WTC11 (cell line): ENCODE measurements around the gene SHISA6. TPM values are rescaled to one million over a fixed set of nuclear protein-coding genes. Genes with fewer than 3 reads are reported as not detected.

Experiments used
- ATAC-seq: fragments of 200-7000 bp; cut with Tn5 transposase; 2 replicates; pipeline ENCODE4 v1.10.0; 2021; ENCODE audit warnings: mild to moderate bottlenecking, moderate library complexity
- CTCF ChIA-PET: fragments of 300-600 bp; sonication (Branson Sonifier 250); formaldehyde crosslinking; loops from one replicate; lab custom pipeline; 2021; ENCODE audit warnings: antibody characterized with exemption; lab: Charles Lee
- POLR2A ChIA-PET: fragments of 350-600 bp; sonication (Branson Sonifier 250); formaldehyde crosslinking; loops from one replicate; lab custom pipeline; 2021; ENCODE audit warnings: antibody characterized with exemption; lab: Charles Lee
- DNase-seq: peaks from one replicate; pipeline ENCODE4 v3.0.0; 2021; ENCODE audit warnings: low spot score
- H3K27ac Mint-ChIP-seq: 2 replicates; pipeline ENCODE4 v1.8.0; 2021; ENCODE audit warnings: mixed read lengths
- H3K27me3 Mint-ChIP-seq: 2 replicates; pipeline ENCODE4 v1.8.0; 2021; ENCODE audit warnings: low read depth, mild to moderate bottlenecking, moderate library complexity, mixed read lengths
- H3K36me3 Mint-ChIP-seq: 2 replicates; pipeline ENCODE4 v1.8.0; 2021; ENCODE audit warnings: mixed read lengths
- H3K4me1 Mint-ChIP-seq: 2 replicates; pipeline ENCODE4 v1.8.0; 2022; ENCODE audit warnings: mixed read lengths
- H3K4me3 Mint-ChIP-seq: 2 replicates; pipeline ENCODE4 v1.8.0; 2021; ENCODE audit warnings: mild to moderate bottlenecking, moderate library complexity, mixed read lengths
- H3K9me3 Mint-ChIP-seq: 2 replicates; pipeline ENCODE4 v1.8.0; 2021; ENCODE audit warnings: mixed read lengths
- ATF3 ChIP-seq: sonication (generic); formaldehyde crosslinking; conservative IDR thresholded peaks from 2 replicates; pipeline ENCODE4 v1.8.1; 2022; ENCODE audit warnings: mild to moderate bottlenecking, missing genetic modification reagents
- CBFB ChIP-seq: sonication (generic); formaldehyde crosslinking; IDR thresholded peaks from 2 replicates; pipeline ENCODE4 v1.8.1; 2022; ENCODE audit warnings: mild to moderate bottlenecking, low read depth, missing genetic modification reagents
- CDX4 ChIP-seq: fragments of 250-450 bp; sonication (Bioruptor Pico); IDR thresholded peaks from 2 replicates; pipeline ENCODE4 v1.9.0; 2021; ENCODE audit warnings: moderate library complexity, mild to moderate bottlenecking, inconsistent platforms, borderline replicate concordance
- CREB1 ChIP-seq: sonication (generic); formaldehyde crosslinking; IDR thresholded peaks from 2 replicates; pipeline ENCODE4 v1.8.0; 2023; ENCODE audit warnings: mild to moderate bottlenecking, missing genetic modification reagents
- GABPB1 ChIP-seq: sonication (generic); formaldehyde crosslinking; IDR thresholded peaks from 2 replicates; pipeline ENCODE4 v1.8.1; 2023; ENCODE audit warnings: mild to moderate bottlenecking, missing genetic modification reagents
- HMGXB4 ChIP-seq: sonication (generic); formaldehyde crosslinking; IDR thresholded peaks from 2 replicates; pipeline ENCODE4 v1.8.1; 2023; ENCODE audit warnings: mild to moderate bottlenecking, moderate library complexity, missing genetic modification reagents
- JAZF1 ChIP-seq: fragments of 250-450 bp; sonication (Bioruptor Pico); IDR thresholded peaks from 2 replicates; pipeline ENCODE4 v1.9.0; 2021; ENCODE audit warnings: moderate library complexity, mild to moderate bottlenecking, inconsistent platforms
- MYBL2 ChIP-seq: sonication (generic); formaldehyde crosslinking; IDR thresholded peaks from 2 replicates; pipeline ENCODE4 v1.8.1; 2023; ENCODE audit warnings: mild to moderate bottlenecking, moderate library complexity, missing genetic modification reagents
- NFE2L1 ChIP-seq: sonication (generic); formaldehyde crosslinking; IDR thresholded peaks from 2 replicates; pipeline ENCODE4 v1.8.1; 2023; ENCODE audit warnings: missing genetic modification reagents
- NR2C2 ChIP-seq: sonication (generic); formaldehyde crosslinking; IDR thresholded peaks from 2 replicates; pipeline ENCODE4 v1.8.0; 2022; ENCODE audit warnings: mild to moderate bottlenecking, missing genetic modification reagents
- OVOL2 ChIP-seq: fragments of 250-450 bp; sonication (Bioruptor Pico); IDR thresholded peaks from 2 replicates; pipeline ENCODE4 v1.9.0; 2021; ENCODE audit warnings: mild to moderate bottlenecking, borderline replicate concordance
- RELA ChIP-seq: sonication (generic); formaldehyde crosslinking; IDR thresholded peaks from 2 replicates; pipeline ENCODE4 v1.8.1; 2022; ENCODE audit warnings: missing genetic modification reagents, mild to moderate bottlenecking, borderline replicate concordance
- RORB ChIP-seq: fragments of 250-450 bp; sonication (Bioruptor Pico); IDR thresholded peaks from 2 replicates; pipeline ENCODE4 v1.9.0; 2021; ENCODE audit warnings: mild to moderate bottlenecking
- STAT6 ChIP-seq: sonication (generic); formaldehyde crosslinking; conservative IDR thresholded peaks from 2 replicates; pipeline ENCODE4 v1.8.1; 2023; ENCODE audit warnings: mild to moderate bottlenecking, low read depth, missing genetic modification reagents, moderate library complexity
- TEAD4 ChIP-seq: sonication (generic); formaldehyde crosslinking; IDR thresholded peaks from 2 replicates; pipeline ENCODE4 v1.8.0; 2022; ENCODE audit warnings: mild to moderate bottlenecking, missing genetic modification reagents
- USF2 ChIP-seq: sonication (generic); formaldehyde crosslinking; IDR thresholded peaks from 2 replicates; pipeline ENCODE4 v1.8.1; 2023; ENCODE audit warnings: mild to moderate bottlenecking, missing genetic modification reagents, moderate library complexity
- ZBTB21 ChIP-seq: sonication (generic); formaldehyde crosslinking; IDR thresholded peaks from 2 replicates; pipeline ENCODE4 v1.8.1; 2023; ENCODE audit warnings: mild to moderate bottlenecking, missing genetic modification reagents, borderline replicate concordance
- ZMAT4 ChIP-seq: fragments of 250-450 bp; sonication (Bioruptor Pico); IDR thresholded peaks from 2 replicates; pipeline ENCODE4 v1.9.0; 2021; ENCODE audit warnings: mild to moderate bottlenecking
- ZNF121 ChIP-seq: sonication (generic); formaldehyde crosslinking; IDR thresholded peaks from 2 replicates; pipeline ENCODE4 v1.8.0; 2023; ENCODE audit warnings: missing genetic modification reagents
- ZNF232 ChIP-seq: sonication (generic); formaldehyde crosslinking; IDR thresholded peaks from 2 replicates; pipeline ENCODE4 v1.8.0; 2022; ENCODE audit warnings: mild to moderate bottlenecking, missing genetic modification reagents
- ZNF281 ChIP-seq: sonication (generic); formaldehyde crosslinking; IDR thresholded peaks from 2 replicates; pipeline ENCODE4 v1.8.0; 2023; ENCODE audit warnings: mild to moderate bottlenecking, missing genetic modification reagents
- ZNF317 ChIP-seq: sonication (generic); formaldehyde crosslinking; IDR thresholded peaks from 2 replicates; pipeline ENCODE4 v1.8.1; 2023; ENCODE audit warnings: low read depth, mild to moderate bottlenecking, moderate library complexity, missing genetic modification reagents, borderline replicate concordance
- total RNA-seq: library from RNA; stranded (reverse); gene quantifications from 3 replicates; pipeline ENCODE4 v1.2.3, GENCODE V29; 2021

The SHISA6 gene
- total RNA-seq, 1 experiment from 2014 or later = 1.1 TPM

- no peak for TF ChIP-seq STAT6 (CRISPR knock-in tag)
- TF ChIP-seq TEAD4 = no peak
Measured at GRCh38 chr17:11406716-11407115, 165.7 kb downstream of the SHISA6 start (continued).

- Mint-ChIP-seq H3K36me3 (peaks cover 55% of the 10 kb centered on the region), H3K27ac (no peak overlapping the region), H3K4me1 (no peaks in the 10 kb centered on the region), H3K4me3 (no peak overlapping the region), H3K9me3 (peaks cover 70% of the 10 kb centered on the region), H3K27me3 (peaks cover 6% of the 10 kb centered on the region)
- ATAC-seq (no peak), DNase-seq (no peak)
- CTCF ChIA-PET = no interaction called here
- TF ChIP-seq OVOL2 (CRISPR knock-in tag) (no peak), ZNF281 (CRISPR knock-in tag) (no peak), NFE2L1 (CRISPR knock-in tag) (no peak), RORB (CRISPR knock-in tag) (no peak), USF2 (CRISPR knock-in tag) (no peak)
- POLR2A ChIA-PET = no interaction called here
Measured at GRCh38 chr17:11412654-11413053, 171.6 kb downstream of the SHISA6 start.

- no peaks in the 10 kb centered on the region for H3K4me1 Mint-ChIP-seq
- DNase-seq (no peak), ATAC-seq (no peak)
- peaks cover 5% of the 10 kb centered on the region; the same call in 1 of the 2 replicates for H3K27me3 Mint-ChIP-seq
- no peak overlapping the region for H3K27ac Mint-ChIP-seq
- ChIA-PET CTCF (no interaction called here), POLR2A (no interaction called here)
- no peak for TF ChIP-seq JAZF1
- TF ChIP-seq ZNF317 (CRISPR knock-in tag) = no peak
- TF ChIP-seq ZMAT4 = no peak
- no peak for TF ChIP-seq HMGXB4 (CRISPR knock-in tag)
- no peak for TF ChIP-seq GABPB1
- TF ChIP-seq ATF3 (CRISPR knock-in tag) = no peak
- no peak for TF ChIP-seq NR2C2
- no peak for TF ChIP-seq NFE2L1 (CRISPR knock-in tag)
- no peak for TF ChIP-seq MYBL2 (CRISPR knock-in tag)
- TF ChIP-seq ZBTB21 = no peak
- TF ChIP-seq RELA = no peak
- TF ChIP-seq ZNF232 (CRISPR knock-in tag) = no peak
- no peak for TF ChIP-seq CDX4 (CRISPR knock-in tag)
- TF ChIP-seq CREB1 (CRISPR knock-in tag) = no peak
- TF ChIP-seq CBFB (CRISPR knock-in tag) = no peak
- no peak for TF ChIP-seq ZNF121 (CRISPR knock-in tag)
- TF ChIP-seq, all 79 proteins: peak for 0
- peaks cover 53% of the 10 kb centered on the region for H3K36me3 Mint-ChIP-seq
- peaks cover 68% of the 10 kb centered on the region for H3K9me3 Mint-ChIP-seq
- no peak overlapping the region for H3K4me3 Mint-ChIP-seq
Measured at GRCh38 chr17:11418342-11418741, 177.3 kb downstream of the SHISA6 start.
